Keratinocyte (primary cell): ENCODE data around the gene RSKR. TPM values are rescaled to one million over a fixed set of nuclear protein-coding genes. Genes with fewer than 3 reads are reported as not detected.

ENCODE experiments used
- DNase-seq: peaks from one replicate; pipeline ENCODE4 v3.0.0-alpha.2; 2011; ENCODE audit warnings: low read depth, missing footprints, low spot score
- FAIRE-seq: peaks from 2 replicates; lab custom pipeline; 2011; peaks lifted over from hg19 to GRCh38; lab: Jason Lieb, UNC
- H2AFZ ChIP-seq: 2 replicates; pipeline ENCODE4 v1.6.0; 2012; ENCODE audit warnings: low read length, control low read depth, inconsistent platforms; ENCODE audit not compliant: control insufficient read depth
- H3K27ac ChIP-seq: 2 replicates; pipeline ENCODE4 v1.5.1; 2011; ENCODE audit warnings: low read length; ENCODE audit not compliant: control insufficient read depth, insufficient read depth
- H3K27me3 ChIP-seq: 3 replicates; pipeline ENCODE4 v1.6.0; 2011; ENCODE audit warnings: low read length; ENCODE audit not compliant: control insufficient read depth, insufficient read depth; ENCODE audit errors: extremely low read depth
- H3K36me3 ChIP-seq, 2 experiments: 2 replicates in 1 of 2; 3 replicates in 1 of 2; pipeline ENCODE4 v1.5.1; 2011; ENCODE audit warnings: low read length in 2 of 2, mild to moderate bottlenecking in 1 of 2; ENCODE audit not compliant: control insufficient read depth in 2 of 2, insufficient read depth in 2 of 2; ENCODE audit errors: extremely low read depth in 1 of 2
- H3K4me1 ChIP-seq: 3 replicates; pipeline ENCODE4 v1.5.1; 2011; ENCODE audit warnings: low read length; ENCODE audit not compliant: control insufficient read depth, insufficient read depth; ENCODE audit errors: extremely low read depth
- H3K4me2 ChIP-seq: 3 replicates; pipeline ENCODE4 v1.6.0; 2011; ENCODE audit warnings: low read depth, low read length; ENCODE audit not compliant: control insufficient read depth, insufficient read depth; ENCODE audit errors: extremely low read depth
- H3K4me3 ChIP-seq, 3 experiments: fragments of 200-600 bp in 1 of 3; sonication (generic) in 1 of 3; 2 replicates in 2 of 3; 3 replicates in 1 of 3; pipeline ENCODE4 v1.5.1; 2011 to 2016; ENCODE audit warnings: low read length in 3 of 3, mild to moderate bottlenecking in 3 of 3, control low read depth in 2 of 3, inconsistent platforms in 1 of 3, low read depth in 1 of 3, mixed read lengths in 1 of 3, mixed run types in 1 of 3, moderate library complexity in 1 of 3; ENCODE audit not compliant: control insufficient read depth in 2 of 3, insufficient read depth in 2 of 3; ENCODE audit errors: extremely low read depth in 1 of 3
- H3K79me2 ChIP-seq: 2 replicates; pipeline ENCODE4 v1.6.0; 2012; ENCODE audit warnings: low read length; ENCODE audit not compliant: control insufficient read depth, insufficient read depth
- H3K9ac ChIP-seq: 3 replicates; pipeline ENCODE4 v1.6.0; 2011; ENCODE audit warnings: low read length; ENCODE audit not compliant: control insufficient read depth, insufficient read depth; ENCODE audit errors: extremely low read depth
- H3K9me1 ChIP-seq: 3 replicates; pipeline ENCODE4 v1.6.0; 2011; ENCODE audit warnings: low read length; ENCODE audit not compliant: control insufficient read depth, insufficient read depth; ENCODE audit errors: extremely low read depth
- H3K9me3 ChIP-seq: 2 replicates; pipeline ENCODE4 v1.5.1; 2012; ENCODE audit warnings: low read depth, low read length; ENCODE audit not compliant: control insufficient read depth
- H4K20me1 ChIP-seq: 3 replicates; pipeline ENCODE4 v1.6.0; 2011; ENCODE audit warnings: low read length; ENCODE audit not compliant: control insufficient read depth, insufficient read depth; ENCODE audit errors: extremely low read depth
- EZH2 ChIP-seq: IDR thresholded peaks from one replicate; pipeline ENCODE4 v1.6.1; 2012; ENCODE audit warnings: inconsistent platforms, mild to moderate bottlenecking, low read length, moderate library complexity
- dilution Hi-C: fragments of 300-500 bp; cut with MboI; formaldehyde crosslinking; loops from one replicate; pipeline ENCODE4 v1.7.0; 2020; ENCODE audit warnings: low sequenced_read_pairs; ENCODE audit not compliant: extremely low pct_ligation_motif_present
- polyA plus RNA-seq, 5 experiments: library from polyadenylated mRNA; depleted of rRNA in 3 of 5; stranded (reverse) in 3 of 5; stranded (forward) in 1 of 5; unstranded in 1 of 5; fragments of >200 nt; gene quantifications; 1 replicate in 1 of 5; 2 replicates in 3 of 5; 3 replicates in 1 of 5; pipeline versions ENCODE4 v1.2.1 to v1.2.3, GENCODE V29; 2011 to 2012; ENCODE audit warnings: missing spikeins in 2 of 5, low read depth in 1 of 5, low replicate concordance in 1 of 5
- TF ChIP-seq, protein P1 (sequence below), 3 experiments: IDR thresholded peaks in 1 of 3; conservative IDR thresholded peaks in 1 of 3; optimal IDR thresholded peaks in 1 of 3; 2 replicates in 2 of 3; 3 replicates in 1 of 3; pipeline versions ENCODE3 to v1.5.1; 2011; ENCODE audit warnings: low read length in 3 of 3, mild to moderate bottlenecking in 3 of 3, moderate library complexity in 2 of 3, control low read depth in 1 of 3, inconsistent platforms in 1 of 3; ENCODE audit not compliant: insufficient read depth in 2 of 3; ENCODE audit errors: extremely low read depth in 1 of 3

The RSKR gene
- polyA plus RNA-seq, 1 donor (not counting 4 experiments of a cell fraction or from before 2014, with no cell fraction given), result 6.6 TPM

DNA sequence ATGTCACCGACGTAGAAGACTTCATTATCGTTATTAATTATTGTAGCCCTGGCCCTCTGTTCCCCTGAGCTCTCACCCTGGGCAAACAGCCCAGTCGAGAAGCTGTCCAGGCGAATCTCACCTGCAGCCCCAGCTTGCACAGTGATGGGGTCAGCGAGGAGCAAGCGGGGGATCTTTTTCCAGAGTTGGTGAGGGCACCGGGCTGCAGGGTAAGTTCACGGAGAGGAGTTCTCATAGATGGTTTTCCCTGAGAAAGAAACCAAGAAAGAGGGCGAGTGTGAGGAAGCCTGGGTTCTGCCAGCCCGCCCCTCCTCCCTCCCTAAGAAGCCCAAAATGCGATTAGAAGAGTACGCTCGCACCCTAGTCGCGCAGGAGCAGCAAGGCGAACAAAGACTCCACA is 15.6 kb downstream of the RSKR start:
- no peaks in the 10 kb centered on the region for H3K9me3 ChIP-seq
- peak overlapping the region; percentile 64 to 89 (median 89) for H3K4me3 ChIP-seq
- peaks cover 0 to under 1% of the 10 kb centered on the region in 2 experiments for H3K36me3 ChIP-seq
- no peaks in the 10 kb centered on the region for H3K27me3 ChIP-seq
- H3K27ac ChIP-seq, result peak overlapping the region; percentile 95
- H2AFZ ChIP-seq, result peak overlapping the region; percentile 86
- DNase-seq (no peak), FAIRE-seq (no peak)
- dilution Hi-C loops, result no loop called here
- H3K4me1 ChIP-seq, result peaks cover 18% of the 10 kb centered on the region
- no peaks in the 10 kb centered on the region for H4K20me1 ChIP-seq
- H3K9ac ChIP-seq, result peak overlapping the region; percentile 93
- no peak for TF ChIP-seq EZH2
- TF ChIP-seq, protein P1, sequence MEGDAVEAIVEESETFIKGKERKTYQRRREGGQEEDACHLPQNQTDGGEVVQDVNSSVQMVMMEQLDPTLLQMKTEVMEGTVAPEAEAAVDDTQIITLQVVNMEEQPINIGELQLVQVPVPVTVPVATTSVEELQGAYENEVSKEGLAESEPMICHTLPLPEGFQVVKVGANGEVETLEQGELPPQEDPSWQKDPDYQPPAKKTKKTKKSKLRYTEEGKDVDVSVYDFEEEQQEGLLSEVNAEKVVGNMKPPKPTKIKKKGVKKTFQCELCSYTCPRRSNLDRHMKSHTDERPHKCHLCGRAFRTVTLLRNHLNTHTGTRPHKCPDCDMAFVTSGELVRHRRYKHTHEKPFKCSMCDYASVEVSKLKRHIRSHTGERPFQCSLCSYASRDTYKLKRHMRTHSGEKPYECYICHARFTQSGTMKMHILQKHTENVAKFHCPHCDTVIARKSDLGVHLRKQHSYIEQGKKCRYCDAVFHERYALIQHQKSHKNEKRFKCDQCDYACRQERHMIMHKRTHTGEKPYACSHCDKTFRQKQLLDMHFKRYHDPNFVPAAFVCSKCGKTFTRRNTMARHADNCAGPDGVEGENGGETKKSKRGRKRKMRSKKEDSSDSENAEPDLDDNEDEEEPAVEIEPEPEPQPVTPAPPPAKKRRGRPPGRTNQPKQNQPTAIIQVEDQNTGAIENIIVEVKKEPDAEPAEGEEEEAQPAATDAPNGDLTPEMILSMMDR (optimal IDR thresholded peaks at IDR 0.05 in 1 of 3, IDR thresholded peaks at IDR 0.05 in 1 of 3, conservative IDR thresholded peaks at IDR 0.05 in 1 of 3; ENCODE audit: extremely low read depth in 1 of 3, insufficient read depth in 2 of 3, low read length in 3 of 3), result no peak
- H3K79me2 ChIP-seq, result peaks cover 6% of the 10 kb centered on the region
- peak overlapping the region; percentile 74 for H3K4me2 ChIP-seq
- no peaks in the 10 kb centered on the region for H3K9me1 ChIP-seq

DNA sequence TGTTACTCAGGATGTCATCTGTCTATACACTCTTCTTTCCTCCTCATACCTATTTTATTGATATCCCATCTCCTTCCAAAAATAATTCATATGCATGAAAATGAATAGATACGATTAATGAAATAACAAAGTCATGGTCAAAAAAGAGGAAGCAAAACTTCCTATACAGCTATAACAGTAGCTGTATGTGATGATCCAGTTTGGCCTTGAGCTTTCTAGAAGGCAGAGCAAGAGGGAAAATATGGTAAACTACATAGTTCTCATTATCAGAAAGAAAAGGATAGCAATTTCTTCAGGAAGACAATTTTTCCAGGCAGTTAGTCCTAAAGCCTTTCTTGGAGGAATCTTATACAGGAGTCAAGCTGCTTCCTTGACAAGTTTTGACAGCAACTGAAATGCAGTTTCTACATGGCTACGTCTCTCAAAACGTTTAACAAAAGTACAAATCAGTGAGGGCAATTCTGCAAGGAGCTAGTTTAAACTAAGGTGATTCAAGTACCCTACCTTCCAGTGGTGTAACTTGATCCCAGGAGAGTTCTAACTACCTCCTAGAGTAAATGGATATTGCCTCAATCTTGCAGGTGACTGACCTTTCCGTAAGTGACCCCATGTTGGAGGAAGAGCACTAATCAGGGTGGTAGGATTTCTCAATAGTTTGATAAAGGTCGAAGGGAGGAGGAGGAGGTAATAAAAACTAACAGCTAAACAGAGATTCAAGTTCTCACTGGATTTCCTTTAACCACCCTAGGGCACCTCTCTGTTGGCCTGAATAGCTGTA is 16.2 kb downstream of the RSKR start:
- FAIRE-seq, result no peak
- Histone ChIP-seq H3K4me3 (peak overlapping the region; percentile 64 to 89 (median 89)), H3K9me3 (no peaks in the 10 kb centered on the region), H4K20me1 (no peaks in the 10 kb centered on the region), H3K9me1 (no peaks in the 10 kb centered on the region), H3K9ac (peak overlapping the region; percentile 93), H3K27me3 (no peaks in the 10 kb centered on the region), H3K4me2 (peak overlapping the region; percentile 74), H3K27ac (peak overlapping the region; percentile 95), H3K36me3 (peaks cover 0 to 6% of the 10 kb centered on the region in 2 experiments), H2AFZ (no peak overlapping the region), H3K4me1 (peaks cover 18% of the 10 kb centered on the region), H3K79me2 (peaks cover 6% of the 10 kb centered on the region)
- no peak for TF ChIP-seq EZH2
- dilution Hi-C loops, result no loop called here
- no peak for DNase-seq
